WTC11 (cell line): Measurements from ENCODE around the gene CD74. TPM values are rescaled to one million over a fixed set of nuclear protein-coding genes. Genes with fewer than 3 reads are reported as not detected.

Experiments used
- ATF1 ChIP-seq: sonication (generic); formaldehyde crosslinking; IDR thresholded peaks from 2 replicates; pipeline ENCODE4 v1.8.1; 2023; ENCODE audit warnings: mild to moderate bottlenecking, moderate library complexity, missing genetic modification reagents
- CREM ChIP-seq: sonication (generic); formaldehyde crosslinking; IDR thresholded peaks from 2 replicates; pipeline ENCODE4 v1.8.1; 2022; ENCODE audit warnings: mild to moderate bottlenecking, missing genetic modification reagents, moderate library complexity
- EMX1 ChIP-seq: fragments of 250-450 bp; sonication (Bioruptor Pico); IDR thresholded peaks from 2 replicates; pipeline ENCODE4 v1.8.0; 2021; ENCODE audit warnings: mild to moderate bottlenecking
- HMGA2 ChIP-seq: fragments of 250-450 bp; sonication (Bioruptor Pico); IDR thresholded peaks from 2 replicates; pipeline ENCODE4 v1.4.0; 2021; ENCODE audit warnings: mild to moderate bottlenecking, moderate library complexity
- IRF2 ChIP-seq: sonication (generic); formaldehyde crosslinking; IDR thresholded peaks from 2 replicates; pipeline ENCODE4 v1.8.0; 2022; ENCODE audit warnings: low read depth, missing genetic modification reagents, borderline replicate concordance
- KAT7 ChIP-seq: sonication (generic); formaldehyde crosslinking; IDR thresholded peaks from 2 replicates; pipeline ENCODE4 v1.8.1; 2023; ENCODE audit warnings: missing genetic modification reagents, mild to moderate bottlenecking, borderline replicate concordance
- MXD4 ChIP-seq: fragments of 250-450 bp; sonication (Bioruptor Pico); IDR thresholded peaks from 2 replicates; pipeline ENCODE4 v1.8.0; 2021; ENCODE audit warnings: mild to moderate bottlenecking, moderate library complexity, borderline replicate concordance
- MYBL2 ChIP-seq: sonication (generic); formaldehyde crosslinking; IDR thresholded peaks from 2 replicates; pipeline ENCODE4 v1.8.1; 2023; ENCODE audit warnings: mild to moderate bottlenecking, moderate library complexity, missing genetic modification reagents
- NFYB ChIP-seq: sonication (generic); formaldehyde crosslinking; conservative IDR thresholded peaks from 2 replicates; pipeline ENCODE4 v1.8.0; 2022; ENCODE audit warnings: low read depth, missing genetic modification reagents
- NR3C1 ChIP-seq: sonication (generic); formaldehyde crosslinking; conservative IDR thresholded peaks from 2 replicates; pipeline ENCODE4 v1.8.1; 2023; ENCODE audit warnings: low read depth, mild to moderate bottlenecking, missing genetic modification reagents
- PRDM15 ChIP-seq: sonication (generic); formaldehyde crosslinking; IDR thresholded peaks from 2 replicates; pipeline ENCODE4 v1.8.0; 2022; ENCODE audit warnings: missing genetic modification reagents
- PREB ChIP-seq: sonication (generic); formaldehyde crosslinking; IDR thresholded peaks from 2 replicates; pipeline ENCODE4 v1.8.1; 2022; ENCODE audit warnings: mild to moderate bottlenecking, missing genetic modification reagents, moderate library complexity, borderline replicate concordance
- SOX15 ChIP-seq: fragments of 250-450 bp; sonication (Bioruptor Pico); IDR thresholded peaks from 2 replicates; pipeline ENCODE4 v1.9.0; 2021; ENCODE audit warnings: mild to moderate bottlenecking
- SP1 ChIP-seq: sonication (generic); formaldehyde crosslinking; conservative IDR thresholded peaks from 2 replicates; pipeline ENCODE4 v1.8.1; 2022; ENCODE audit warnings: missing genetic modification reagents
- TCF7 ChIP-seq: sonication (generic); formaldehyde crosslinking; IDR thresholded peaks from 2 replicates; pipeline ENCODE4 v1.8.0; 2022; ENCODE audit warnings: mild to moderate bottlenecking, low read depth, missing genetic modification reagents, moderate library complexity
- USF1 ChIP-seq: sonication (generic); formaldehyde crosslinking; IDR thresholded peaks from 2 replicates; pipeline ENCODE4 v1.8.0; 2022; ENCODE audit warnings: mild to moderate bottlenecking, missing genetic modification reagents
- ZBTB21 ChIP-seq: sonication (generic); formaldehyde crosslinking; IDR thresholded peaks from 2 replicates; pipeline ENCODE4 v1.8.1; 2023; ENCODE audit warnings: mild to moderate bottlenecking, missing genetic modification reagents, borderline replicate concordance
- ZNF232 ChIP-seq: sonication (generic); formaldehyde crosslinking; IDR thresholded peaks from 2 replicates; pipeline ENCODE4 v1.8.0; 2022; ENCODE audit warnings: mild to moderate bottlenecking, missing genetic modification reagents
- total RNA-seq: library from RNA; stranded (reverse); gene quantifications from 3 replicates; pipeline ENCODE4 v1.2.3, GENCODE V29; 2021
- TF ChIP-seq, protein P1 (sequence below): sonication (generic); formaldehyde crosslinking; conservative IDR thresholded peaks from 2 replicates; pipeline ENCODE4 v1.8.1; 2023; ENCODE audit warnings: mild to moderate bottlenecking, low read depth, missing genetic modification reagents, moderate library complexity
- TF ChIP-seq, protein P2 (sequence below): sonication (generic); formaldehyde crosslinking; IDR thresholded peaks from 2 replicates; pipeline ENCODE4 v1.8.1; 2022; ENCODE audit warnings: low read depth, missing genetic modification reagents, borderline replicate concordance
- TF ChIP-seq, protein P3 (sequence below): fragments of 250-450 bp; sonication (Bioruptor Pico); IDR thresholded peaks from 2 replicates; pipeline ENCODE4 v1.9.0; 2021; ENCODE audit warnings: mild to moderate bottlenecking
- TF ChIP-seq, protein P4 (sequence below): sonication (generic); formaldehyde crosslinking; IDR thresholded peaks from 2 replicates; pipeline ENCODE4 v1.8.1; 2022; ENCODE audit warnings: missing genetic modification reagents, borderline replicate concordance

Gene CD74
- total RNA-seq, 1 experiment from 2014 or later: 28.2 TPM

GRCh38 chr5:150357326-150358260, 55.1 kb downstream of the CD74 start, which contains the start of gene TCOF1 (continued):
- TF ChIP-seq USF1 (CRISPR knock-in tag) (peak; percentile 56; the same call in 1 of the 2 replicates), KAT7 (CRISPR knock-in tag) (0 out of 2 replicates have a peak, but pooled peaks have one; percentile 48), PREB (CRISPR knock-in tag) (no peak), CREM (CRISPR knock-in tag) (no peak; the same call in 1 of the 2 replicates), MXD4 (CRISPR knock-in tag) (no peak), NR3C1 (no peak), TCF7 (no peak), SOX15 (CRISPR knock-in tag) (no peak), PRDM15 (CRISPR knock-in tag) (0 out of 2 replicates have a peak, but pooled peaks have one; percentile 33), EMX1 (CRISPR knock-in tag) (no peak), IRF2 (CRISPR knock-in tag) (no peak), ZBTB21 (no peak; the same call in 1 of the 2 replicates), ATF1 (CRISPR knock-in tag) (no peak), MYBL2 (CRISPR knock-in tag) (no peak), ZNF232 (CRISPR knock-in tag) (peak; percentile 85; the same call in 1 of the 2 replicates), SP1 (CRISPR knock-in tag) (peak; percentile 82), HMGA2 (CRISPR knock-in tag) (no peak), NFYB (CRISPR knock-in tag) (no peak)
- TF ChIP-seq, protein P1, sequence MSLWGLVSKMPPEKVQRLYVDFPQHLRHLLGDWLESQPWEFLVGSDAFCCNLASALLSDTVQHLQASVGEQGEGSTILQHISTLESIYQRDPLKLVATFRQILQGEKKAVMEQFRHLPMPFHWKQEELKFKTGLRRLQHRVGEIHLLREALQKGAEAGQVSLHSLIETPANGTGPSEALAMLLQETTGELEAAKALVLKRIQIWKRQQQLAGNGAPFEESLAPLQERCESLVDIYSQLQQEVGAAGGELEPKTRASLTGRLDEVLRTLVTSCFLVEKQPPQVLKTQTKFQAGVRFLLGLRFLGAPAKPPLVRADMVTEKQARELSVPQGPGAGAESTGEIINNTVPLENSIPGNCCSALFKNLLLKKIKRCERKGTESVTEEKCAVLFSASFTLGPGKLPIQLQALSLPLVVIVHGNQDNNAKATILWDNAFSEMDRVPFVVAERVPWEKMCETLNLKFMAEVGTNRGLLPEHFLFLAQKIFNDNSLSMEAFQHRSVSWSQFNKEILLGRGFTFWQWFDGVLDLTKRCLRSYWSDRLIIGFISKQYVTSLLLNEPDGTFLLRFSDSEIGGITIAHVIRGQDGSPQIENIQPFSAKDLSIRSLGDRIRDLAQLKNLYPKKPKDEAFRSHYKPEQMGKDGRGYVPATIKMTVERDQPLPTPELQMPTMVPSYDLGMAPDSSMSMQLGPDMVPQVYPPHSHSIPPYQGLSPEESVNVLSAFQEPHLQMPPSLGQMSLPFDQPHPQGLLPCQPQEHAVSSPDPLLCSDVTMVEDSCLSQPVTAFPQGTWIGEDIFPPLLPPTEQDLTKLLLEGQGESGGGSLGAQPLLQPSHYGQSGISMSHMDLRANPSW: no peak
- TF ChIP-seq, protein P2, sequence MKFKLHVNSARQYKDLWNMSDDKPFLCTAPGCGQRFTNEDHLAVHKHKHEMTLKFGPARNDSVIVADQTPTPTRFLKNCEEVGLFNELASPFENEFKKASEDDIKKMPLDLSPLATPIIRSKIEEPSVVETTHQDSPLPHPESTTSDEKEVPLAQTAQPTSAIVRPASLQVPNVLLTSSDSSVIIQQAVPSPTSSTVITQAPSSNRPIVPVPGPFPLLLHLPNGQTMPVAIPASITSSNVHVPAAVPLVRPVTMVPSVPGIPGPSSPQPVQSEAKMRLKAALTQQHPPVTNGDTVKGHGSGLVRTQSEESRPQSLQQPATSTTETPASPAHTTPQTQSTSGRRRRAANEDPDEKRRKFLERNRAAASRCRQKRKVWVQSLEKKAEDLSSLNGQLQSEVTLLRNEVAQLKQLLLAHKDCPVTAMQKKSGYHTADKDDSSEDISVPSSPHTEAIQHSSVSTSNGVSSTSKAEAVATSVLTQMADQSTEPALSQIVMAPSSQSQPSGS: no peak
- TF ChIP-seq, protein P3, sequence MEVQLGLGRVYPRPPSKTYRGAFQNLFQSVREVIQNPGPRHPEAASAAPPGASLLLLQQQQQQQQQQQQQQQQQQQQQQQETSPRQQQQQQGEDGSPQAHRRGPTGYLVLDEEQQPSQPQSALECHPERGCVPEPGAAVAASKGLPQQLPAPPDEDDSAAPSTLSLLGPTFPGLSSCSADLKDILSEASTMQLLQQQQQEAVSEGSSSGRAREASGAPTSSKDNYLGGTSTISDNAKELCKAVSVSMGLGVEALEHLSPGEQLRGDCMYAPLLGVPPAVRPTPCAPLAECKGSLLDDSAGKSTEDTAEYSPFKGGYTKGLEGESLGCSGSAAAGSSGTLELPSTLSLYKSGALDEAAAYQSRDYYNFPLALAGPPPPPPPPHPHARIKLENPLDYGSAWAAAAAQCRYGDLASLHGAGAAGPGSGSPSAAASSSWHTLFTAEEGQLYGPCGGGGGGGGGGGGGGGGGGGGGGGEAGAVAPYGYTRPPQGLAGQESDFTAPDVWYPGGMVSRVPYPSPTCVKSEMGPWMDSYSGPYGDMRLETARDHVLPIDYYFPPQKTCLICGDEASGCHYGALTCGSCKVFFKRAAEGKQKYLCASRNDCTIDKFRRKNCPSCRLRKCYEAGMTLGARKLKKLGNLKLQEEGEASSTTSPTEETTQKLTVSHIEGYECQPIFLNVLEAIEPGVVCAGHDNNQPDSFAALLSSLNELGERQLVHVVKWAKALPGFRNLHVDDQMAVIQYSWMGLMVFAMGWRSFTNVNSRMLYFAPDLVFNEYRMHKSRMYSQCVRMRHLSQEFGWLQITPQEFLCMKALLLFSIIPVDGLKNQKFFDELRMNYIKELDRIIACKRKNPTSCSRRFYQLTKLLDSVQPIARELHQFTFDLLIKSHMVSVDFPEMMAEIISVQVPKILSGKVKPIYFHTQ (CRISPR knock-in tag): no peak
- TF ChIP-seq, protein P4, sequence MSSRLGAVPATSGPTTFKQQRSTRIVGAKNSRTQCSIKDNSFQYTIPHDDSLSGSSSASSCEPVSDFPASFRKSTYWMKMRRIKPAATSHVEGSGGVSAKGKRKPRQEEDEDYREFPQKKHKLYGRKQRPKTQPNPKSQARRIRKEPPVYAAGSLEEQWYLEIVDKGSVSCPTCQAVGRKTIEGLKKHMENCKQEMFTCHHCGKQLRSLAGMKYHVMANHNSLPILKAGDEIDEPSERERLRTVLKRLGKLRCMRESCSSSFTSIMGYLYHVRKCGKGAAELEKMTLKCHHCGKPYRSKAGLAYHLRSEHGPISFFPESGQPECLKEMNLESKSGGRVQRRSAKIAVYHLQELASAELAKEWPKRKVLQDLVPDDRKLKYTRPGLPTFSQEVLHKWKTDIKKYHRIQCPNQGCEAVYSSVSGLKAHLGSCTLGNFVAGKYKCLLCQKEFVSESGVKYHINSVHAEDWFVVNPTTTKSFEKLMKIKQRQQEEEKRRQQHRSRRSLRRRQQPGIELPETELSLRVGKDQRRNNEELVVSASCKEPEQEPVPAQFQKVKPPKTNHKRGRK (CRISPR knock-in tag): no peak
